K562 (cell line): ENCODE measurements around the gene PCK1. TPM values are rescaled to one million over a fixed set of nuclear protein-coding genes. Genes with fewer than 3 reads are reported as not detected.

Experiments used
- ETV1 ChIP-seq: fragments of 450-650 bp; conservative IDR thresholded peaks from 2 replicates; pipeline ENCODE4 v1.6.1; 2016; ENCODE audit warnings: missing genetic modification characterization, control low read depth, low read depth, missing compliant biosample characterization
- EWSR1 ChIP-seq: fragments of 450-650 bp; IDR thresholded peaks from 2 replicates; pipeline ENCODE4 v1.6.1; 2018; ENCODE audit warnings: borderline replicate concordance, mild to moderate bottlenecking, low read depth, moderate library complexity; ENCODE audit not compliant: partially characterized antibody
- HNRNPH1 ChIP-seq: fragments of 200-400 bp; formaldehyde crosslinking; optimal IDR thresholded peaks from 2 replicates; pipeline ENCODE3; 2017; ENCODE audit warnings: low read depth, mild to moderate bottlenecking, low read length, moderate library complexity
- MEF2D ChIP-seq: conservative IDR thresholded peaks from 2 replicates; pipeline ENCODE4 v1.6.1; 2016; ENCODE audit warnings: low read depth, missing genetic modification characterization, missing compliant biosample characterization
- NFIC ChIP-seq: fragments of 450-650 bp; IDR thresholded peaks from 2 replicates; pipeline ENCODE4 v1.6.1; 2017; ENCODE audit warnings: mild to moderate bottlenecking, inconsistent platforms
- POLR2B ChIP-seq: fragments of 450-650 bp; IDR thresholded peaks from 2 replicates; pipeline ENCODE4 v1.6.1; 2018; ENCODE audit warnings: low read depth; ENCODE audit not compliant: partially characterized antibody
- PYGO2 ChIP-seq: fragments of 450-650 bp; IDR thresholded peaks from 2 replicates; pipeline ENCODE4 v1.6.1; 2016; ENCODE audit warnings: mild to moderate bottlenecking, missing genetic modification characterization, moderate library complexity, missing compliant biosample characterization
- SMARCA4 ChIP-seq: fragments of 450-650 bp; IDR thresholded peaks from 2 replicates; pipeline ENCODE4 v1.6.1; 2016
- STAG1 ChIP-seq: sonication (generic); formaldehyde crosslinking; IDR thresholded peaks from 2 replicates; pipeline ENCODE4 v1.5.0; 2020; ENCODE audit warnings: missing genetic modification reagents, borderline replicate concordance
- TAF7 ChIP-seq: fragments of 450-650 bp; IDR thresholded peaks from 2 replicates; pipeline ENCODE4 v1.6.1; 2016; ENCODE audit warnings: missing genetic modification characterization, missing compliant biosample characterization
- XRCC4 ChIP-seq: IDR thresholded peaks from one replicate; pipeline ENCODE4 v1.6.1; 2011; ENCODE audit not compliant: insufficient read depth, insufficient read length; ENCODE audit errors: extremely low read depth
- ZNF354B ChIP-seq: fragments of 250-450 bp; sonication (Bioruptor Pico); IDR thresholded peaks from 2 replicates; pipeline ENCODE4 v1.4.0; 2020
- ZNF584 ChIP-seq: fragments of 200-800 bp; sonication (Bioruptor generic); IDR thresholded peaks from 2 replicates; pipeline ENCODE4 v1.6.1; 2016; ENCODE audit warnings: low read depth, mild to moderate bottlenecking, missing genetic modification characterization, missing compliant biosample characterization
- ZNF76 ChIP-seq: fragments of 250-450 bp; sonication (Bioruptor Pico); IDR thresholded peaks from 2 replicates; pipeline ENCODE4 v1.4.0; 2020; ENCODE audit warnings: mild to moderate bottlenecking, moderate library complexity, borderline replicate concordance
- polyA plus RNA-seq, 8 experiments: library from polyadenylated mRNA; depleted of rRNA in 4 of 8; stranded (reverse) in 5 of 8; unstranded in 3 of 8; fragments of >200 nt; fragmentation: Nextera tagmentation in 2 of 8; fragmentation: Illumina TruSeq in 1 of 8; extraction: Ambion mirVana in 2 of 8; extraction: Trizol in 1 of 8; gene quantifications; 2 replicates each; pipeline versions ENCODE4 v1.2.1 to v1.2.3, GENCODE V29; 2011 to 2014; ENCODE audit warnings: inconsistent platforms in 1 of 8, missing spikeins in 1 of 8
- total RNA-seq, 7 experiments: library from RNA; depleted of rRNA in 6 of 7; stranded (reverse); fragments of >200 nt in 6 of 7; fragmentation: Illumina TruSeq in 2 of 7; extraction: Trizol in 2 of 7; gene quantifications; 2 replicates each; pipeline versions ENCODE4 v1.2.1 to v1.2.3, GENCODE V29; 2011 to 2021; ENCODE audit warnings: low replicate concordance in 1 of 7
- TF ChIP-seq, protein P1 (sequence below): IDR thresholded peaks from 2 replicates; pipeline ENCODE4 v1.6.1; 2012; ENCODE audit warnings: low read depth, low read length, improper control_type of control experiment, borderline replicate concordance
- TF ChIP-seq, protein P2 (sequence below): fragments of 450-650 bp; formaldehyde crosslinking; IDR thresholded peaks from 2 replicates; pipeline ENCODE4 v1.4.0; 2022; ENCODE audit warnings: missing genetic modification characterization
- TF ChIP-seq, protein P3 (sequence below), 2 experiments: IDR thresholded peaks; 2 replicates each; pipeline ENCODE4 v1.6.1; 2012; ENCODE audit warnings: improper control_type of control experiment in 2 of 2, low read depth in 2 of 2, low read length in 2 of 2, borderline replicate concordance in 1 of 2
- TF ChIP-seq, protein P4 (sequence below): sonication (generic); formaldehyde crosslinking; IDR thresholded peaks from 2 replicates; pipeline ENCODE4 v1.8.0; 2023; ENCODE audit warnings: missing genetic modification reagents, mild to moderate bottlenecking, borderline replicate concordance

The PCK1 gene
- total and polyA plus RNA-seq, 9 of the 15 experiments (the other 6 are each of a cell fraction or from before 2014, with no cell fraction given): 0.05 to 0.73 (median 0.15) TPM

DNA sequence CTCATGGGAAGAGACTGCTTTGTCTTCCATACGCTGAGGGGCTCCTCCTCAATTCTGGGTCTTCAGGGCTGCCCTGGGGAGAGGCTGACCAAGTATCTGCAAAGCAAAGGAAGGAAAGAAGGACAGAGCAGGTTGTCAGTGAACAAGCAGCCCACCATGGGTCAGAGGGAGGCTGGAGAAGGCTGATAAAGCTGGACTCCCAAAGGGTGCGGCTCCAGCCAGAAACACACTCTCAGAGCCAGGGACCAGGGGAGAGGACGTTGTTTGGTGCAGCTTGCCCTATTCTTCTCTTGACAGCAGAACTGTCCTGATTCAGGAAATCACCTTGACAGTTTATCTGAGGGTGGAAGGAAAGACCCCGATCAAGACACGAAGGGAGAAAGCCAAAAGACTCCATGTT is 25.6 kb upstream of the PCK1 start (continued):
- TF ChIP-seq, protein P1, sequence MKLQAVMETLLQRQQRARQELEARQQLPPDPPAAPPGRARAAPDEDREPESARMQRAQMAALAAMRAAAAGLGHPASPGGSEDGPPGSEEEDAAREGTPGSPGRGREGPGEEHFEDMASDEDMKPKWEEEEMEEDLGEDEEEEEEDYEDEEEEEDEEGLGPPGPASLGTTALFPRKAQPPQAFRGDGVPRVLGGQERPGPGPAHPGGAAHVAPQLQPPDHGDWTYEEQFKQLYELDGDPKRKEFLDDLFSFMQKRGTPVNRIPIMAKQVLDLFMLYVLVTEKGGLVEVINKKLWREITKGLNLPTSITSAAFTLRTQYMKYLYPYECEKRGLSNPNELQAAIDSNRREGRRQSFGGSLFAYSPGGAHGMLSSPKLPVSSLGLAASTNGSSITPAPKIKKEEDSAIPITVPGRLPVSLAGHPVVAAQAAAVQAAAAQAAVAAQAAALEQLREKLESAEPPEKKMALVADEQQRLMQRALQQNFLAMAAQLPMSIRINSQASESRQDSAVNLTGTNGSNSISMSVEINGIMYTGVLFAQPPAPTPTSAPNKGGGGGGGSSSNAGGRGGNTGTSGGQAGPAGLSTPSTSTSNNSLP: no peak
- TF ChIP-seq POLR2B (no peak), EWSR1 (no peak), TAF7 (no peak), ZNF76 (CRISPR knock-in tag) (no peak), ETV1 (tag) (no peak), ZNF584 (no peak), ZNF354B (CRISPR knock-in tag) (no peak), XRCC4 (no peak), MEF2D (tag) (no peak), PYGO2 (tag) (no peak), STAG1 (CRISPR knock-in tag) (no peak), NFIC (no peak), HNRNPH1 (no peak), SMARCA4 (no peak)
- TF ChIP-seq, protein P2, sequence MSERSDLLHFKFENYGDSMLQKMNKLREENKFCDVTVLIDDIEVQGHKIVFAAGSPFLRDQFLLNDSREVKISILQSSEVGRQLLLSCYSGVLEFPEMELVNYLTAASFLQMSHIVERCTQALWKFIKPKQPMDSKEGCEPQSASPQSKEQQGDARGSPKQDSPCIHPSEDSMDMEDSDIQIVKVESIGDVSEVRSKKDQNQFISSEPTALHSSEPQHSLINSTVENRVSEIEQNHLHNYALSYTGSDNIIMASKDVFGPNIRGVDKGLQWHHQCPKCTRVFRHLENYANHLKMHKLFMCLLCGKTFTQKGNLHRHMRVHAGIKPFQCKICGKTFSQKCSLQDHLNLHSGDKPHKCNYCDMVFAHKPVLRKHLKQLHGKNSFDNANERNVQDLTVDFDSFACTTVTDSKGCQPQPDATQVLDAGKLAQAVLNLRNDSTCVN (CRISPR knock-in tag): no peak
- TF ChIP-seq, protein P3, sequence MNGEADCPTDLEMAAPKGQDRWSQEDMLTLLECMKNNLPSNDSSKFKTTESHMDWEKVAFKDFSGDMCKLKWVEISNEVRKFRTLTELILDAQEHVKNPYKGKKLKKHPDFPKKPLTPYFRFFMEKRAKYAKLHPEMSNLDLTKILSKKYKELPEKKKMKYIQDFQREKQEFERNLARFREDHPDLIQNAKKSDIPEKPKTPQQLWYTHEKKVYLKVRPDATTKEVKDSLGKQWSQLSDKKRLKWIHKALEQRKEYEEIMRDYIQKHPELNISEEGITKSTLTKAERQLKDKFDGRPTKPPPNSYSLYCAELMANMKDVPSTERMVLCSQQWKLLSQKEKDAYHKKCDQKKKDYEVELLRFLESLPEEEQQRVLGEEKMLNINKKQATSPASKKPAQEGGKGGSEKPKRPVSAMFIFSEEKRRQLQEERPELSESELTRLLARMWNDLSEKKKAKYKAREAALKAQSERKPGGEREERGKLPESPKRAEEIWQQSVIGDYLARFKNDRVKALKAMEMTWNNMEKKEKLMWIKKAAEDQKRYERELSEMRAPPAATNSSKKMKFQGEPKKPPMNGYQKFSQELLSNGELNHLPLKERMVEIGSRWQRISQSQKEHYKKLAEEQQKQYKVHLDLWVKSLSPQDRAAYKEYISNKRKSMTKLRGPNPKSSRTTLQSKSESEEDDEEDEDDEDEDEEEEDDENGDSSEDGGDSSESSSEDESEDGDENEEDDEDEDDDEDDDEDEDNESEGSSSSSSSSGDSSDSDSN (IDR thresholded peaks at IDR 0.05; ENCODE audit: borderline replicate concordance in 1 of 2, low read depth in 2 of 2, low read length in 2 of 2): 0 out of 4 replicates have a peak, but pooled peaks of 1 of the 2 experiments have one; percentile 38
- TF ChIP-seq, protein P4, sequence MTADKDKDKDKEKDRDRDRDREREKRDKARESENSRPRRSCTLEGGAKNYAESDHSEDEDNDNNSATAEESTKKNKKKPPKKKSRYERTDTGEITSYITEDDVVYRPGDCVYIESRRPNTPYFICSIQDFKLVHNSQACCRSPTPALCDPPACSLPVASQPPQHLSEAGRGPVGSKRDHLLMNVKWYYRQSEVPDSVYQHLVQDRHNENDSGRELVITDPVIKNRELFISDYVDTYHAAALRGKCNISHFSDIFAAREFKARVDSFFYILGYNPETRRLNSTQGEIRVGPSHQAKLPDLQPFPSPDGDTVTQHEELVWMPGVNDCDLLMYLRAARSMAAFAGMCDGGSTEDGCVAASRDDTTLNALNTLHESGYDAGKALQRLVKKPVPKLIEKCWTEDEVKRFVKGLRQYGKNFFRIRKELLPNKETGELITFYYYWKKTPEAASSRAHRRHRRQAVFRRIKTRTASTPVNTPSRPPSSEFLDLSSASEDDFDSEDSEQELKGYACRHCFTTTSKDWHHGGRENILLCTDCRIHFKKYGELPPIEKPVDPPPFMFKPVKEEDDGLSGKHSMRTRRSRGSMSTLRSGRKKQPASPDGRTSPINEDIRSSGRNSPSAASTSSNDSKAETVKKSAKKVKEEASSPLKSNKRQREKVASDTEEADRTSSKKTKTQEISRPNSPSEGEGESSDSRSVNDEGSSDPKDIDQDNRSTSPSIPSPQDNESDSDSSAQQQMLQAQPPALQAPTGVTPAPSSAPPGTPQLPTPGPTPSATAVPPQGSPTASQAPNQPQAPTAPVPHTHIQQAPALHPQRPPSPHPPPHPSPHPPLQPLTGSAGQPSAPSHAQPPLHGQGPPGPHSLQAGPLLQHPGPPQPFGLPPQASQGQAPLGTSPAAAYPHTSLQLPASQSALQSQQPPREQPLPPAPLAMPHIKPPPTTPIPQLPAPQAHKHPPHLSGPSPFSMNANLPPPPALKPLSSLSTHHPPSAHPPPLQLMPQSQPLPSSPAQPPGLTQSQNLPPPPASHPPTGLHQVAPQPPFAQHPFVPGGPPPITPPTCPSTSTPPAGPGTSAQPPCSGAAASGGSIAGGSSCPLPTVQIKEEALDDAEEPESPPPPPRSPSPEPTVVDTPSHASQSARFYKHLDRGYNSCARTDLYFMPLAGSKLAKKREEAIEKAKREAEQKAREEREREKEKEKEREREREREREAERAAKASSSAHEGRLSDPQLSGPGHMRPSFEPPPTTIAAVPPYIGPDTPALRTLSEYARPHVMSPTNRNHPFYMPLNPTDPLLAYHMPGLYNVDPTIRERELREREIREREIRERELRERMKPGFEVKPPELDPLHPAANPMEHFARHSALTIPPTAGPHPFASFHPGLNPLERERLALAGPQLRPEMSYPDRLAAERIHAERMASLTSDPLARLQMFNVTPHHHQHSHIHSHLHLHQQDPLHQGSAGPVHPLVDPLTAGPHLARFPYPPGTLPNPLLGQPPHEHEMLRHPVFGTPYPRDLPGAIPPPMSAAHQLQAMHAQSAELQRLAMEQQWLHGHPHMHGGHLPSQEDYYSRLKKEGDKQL: no peak
